Right lung (tissue), 5 donors: ENCODE results near the gene MPV17L2. TPM values are rescaled to one million over a fixed set of nuclear protein-coding genes. Genes with fewer than 3 reads are reported as not detected.

Experiments
- DNase-seq, 2 donors: peaks; one replicate each; pipeline ENCODE4 v3.0.0-alpha.2; 2013
- polyA plus RNA-seq, 5 donors: library from polyadenylated mRNA; unstranded; fragments of 120-200 nt; gene quantifications; one replicate each; pipeline versions ENCODE4 v1.2.1 to v1.2.3, GENCODE V29; 2013; ENCODE audit warnings: inconsistent platforms in 1 of 5, low replicate concordance in 1 of 5; ENCODE audit not compliant: insufficient read length in 5 of 5, insufficient read depth in 1 of 5

MPV17L2 gene
- polyA plus RNA-seq, 5 donors = 5.2 to 10.4 (median 6.3) TPM

GRCh38 chr19:18232540-18233223, 39.7 kb downstream of the MPV17L2 start:
- no peak for DNase-seq

GRCh38 chr19:18233224-18233825, 40.3 kb downstream of the MPV17L2 start:
- no peak for DNase-seq

- DNase-seq = no peak
These were observed 41.2 kb downstream of the MPV17L2 start for GRCh38 chr19:18234194-18234593.

DNA sequence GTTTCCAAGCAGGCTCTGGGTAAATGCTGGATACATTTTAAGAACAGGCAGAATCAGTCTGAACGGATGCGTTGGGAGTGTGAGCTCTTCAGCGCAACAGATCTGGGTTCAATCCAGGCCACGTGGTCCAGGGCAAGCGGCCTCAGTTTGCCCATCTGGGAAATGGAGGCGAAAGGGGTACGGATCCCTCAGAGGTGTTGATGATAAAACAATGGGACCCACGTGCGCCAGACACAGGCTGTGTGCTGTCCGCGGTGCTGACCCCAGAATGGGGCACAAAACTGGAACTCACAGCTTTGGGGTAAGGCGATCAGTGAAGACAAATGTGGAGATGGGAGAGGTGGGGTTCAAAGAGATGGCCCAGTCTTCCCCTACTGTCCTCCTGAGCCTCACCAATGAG, 46.3 kb downstream of the MPV17L2 start:
- no peak for DNase-seq

DNA sequence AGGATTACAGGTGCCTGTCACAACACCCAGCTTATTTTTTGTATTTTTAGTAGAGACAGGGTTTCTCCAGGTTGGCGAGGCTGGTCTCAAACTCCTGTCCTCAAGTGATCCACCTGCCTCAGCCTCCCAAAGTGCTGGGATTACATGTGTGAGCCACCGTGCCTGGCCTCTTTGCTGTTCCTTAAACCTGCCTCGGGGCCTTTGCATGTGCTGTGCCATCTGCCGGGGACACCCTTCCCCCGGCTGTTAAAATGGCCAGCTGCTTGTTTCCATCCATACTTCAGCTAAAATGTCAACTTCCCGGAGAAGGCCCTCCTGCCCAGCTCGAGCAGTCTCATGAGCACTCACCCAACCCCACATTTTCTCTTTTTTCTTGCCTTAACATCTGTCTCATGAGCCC, 52.3 kb downstream of the MPV17L2 start:
- no peak for DNase-seq

Other genes starting within 250 kb of the MPV17L2 start
- 1 to 10 TPM; 1.5 to 2.7 (median 1.8) TPM for gene KCNN1, start 226.1 kb upstream of the MPV17L2 start, polyA plus RNA-seq
- gene ARRDC2, start 185.0 kb upstream of the MPV17L2 start, polyA plus RNA-seq = 10 to 100 TPM in 2 of 5 donors, 1 to 10 TPM in 3; 7.4 to 13.5 (median 8.8) TPM
- gene IL12RB1, start 106.3 kb upstream of the MPV17L2 start, polyA plus RNA-seq = under 1 TPM; 0.31 to 0.63 (median 0.53) TPM
- 10 to 100 TPM in 1 of 5 donors, 1 to 10 TPM in 4; 3.8 to 10.3 (median 6.1) TPM for gene MAST3, start 95.4 kb upstream of the MPV17L2 start, polyA plus RNA-seq
- 10 to 100 TPM; 20.7 to 57.0 (median 27.6) TPM for gene PIK3R2, start 40.1 kb upstream of the MPV17L2 start, polyA plus RNA-seq
- 10 to 100 TPM in 3 of 5 donors, 1 to 10 TPM in 2; 9.1 to 25.8 (median 10.9) TPM for gene IFI30, start 19.4 kb upstream of the MPV17L2 start, polyA plus RNA-seq
- gene RAB3A, start 10.8 kb downstream of the MPV17L2 start, polyA plus RNA-seq = 1 to 10 TPM; 3.0 to 6.2 (median 5.3) TPM
- gene PDE4C, start 33.2 kb downstream of the MPV17L2 start, polyA plus RNA-seq = 1 to 10 TPM; 1.3 to 3.3 (median 1.9) TPM
- 1 to 10 TPM; 3.7 to 9.3 (median 6.7) TPM for gene IQCN, start 81.2 kb downstream of the MPV17L2 start, polyA plus RNA-seq
- gene JUND, start 88.4 kb downstream of the MPV17L2 start, polyA plus RNA-seq = 100 to 1,000 TPM in 2 of 5 donors, 10 to 100 TPM in 3; 44.7 to 152 (median 94.6) TPM
- 100 to 1,000 TPM in 1 of 5 donors, 10 to 100 TPM in 4; 73.3 to 103 (median 79.9) TPM for gene LSM4, start 129.9 kb downstream of the MPV17L2 start, polyA plus RNA-seq
- gene PGPEP1, start 147.4 kb downstream of the MPV17L2 start, polyA plus RNA-seq = 10 to 100 TPM; 13.0 to 25.3 (median 20.2) TPM
- 10 to 100 TPM; 17.9 to 43.4 (median 21.5) TPM for gene GDF15, start 192.9 kb downstream of the MPV17L2 start, polyA plus RNA-seq
- gene LRRC25, start 204.4 kb downstream of the MPV17L2 start, polyA plus RNA-seq = 1 to 10 TPM in 4 of 5 donors, under 1 TPM in 1; 0.80 to 2.3 (median 1.6) TPM
- gene SSBP4, start 226.2 kb downstream of the MPV17L2 start, polyA plus RNA-seq = 100 to 1,000 TPM in 1 of 5 donors, 10 to 100 TPM in 4; 48.4 to 133 (median 73.2) TPM
- gene ISYNA1, start 244.9 kb downstream of the MPV17L2 start, polyA plus RNA-seq = 100 to 1,000 TPM in 3 of 5 donors, 10 to 100 TPM in 2; 87.8 to 211 (median 117) TPM